Vagina (tissue), 2 donors: ENCODE data around the gene UGP2. TPM values are rescaled to one million over a fixed set of nuclear protein-coding genes. Genes with fewer than 3 reads are reported as not detected.

ENCODE experiments used
- DNase-seq, 2 donors: peaks; one replicate each; pipeline ENCODE4 v3.0.0-alpha.2; 2017; ENCODE audit errors: extremely low spot score in 2 of 2
- H3K27ac ChIP-seq: fragments of 200-600 bp; sonication (generic); one replicate; pipeline ENCODE4 v1.5.1; 2019
- H3K27me3 ChIP-seq: fragments of 200-600 bp; sonication (generic); one replicate; pipeline ENCODE4 v1.5.1; 2019
- H3K36me3 ChIP-seq, 2 donors: fragments of 200-600 bp; sonication (generic); one replicate each; pipeline ENCODE4 v1.5.1; 2017 to 2019
- H3K4me1 ChIP-seq: fragments of 200-600 bp; sonication (generic); one replicate; pipeline ENCODE4 v1.5.1; 2019
- H3K4me3 ChIP-seq, 2 donors: fragments of 200-600 bp; sonication (generic); 1 replicate in 1 of 2; 2 replicates in 1 of 2; pipeline ENCODE4 v1.5.1; 2016 to 2019
- H3K9me3 ChIP-seq: fragments of 200-600 bp; sonication (generic); one replicate; pipeline ENCODE4 v1.5.1; 2019
- POLR2A ChIP-seq, 2 donors: fragments of 450-650 bp; IDR thresholded peaks; one replicate each; pipeline ENCODE4 v1.6.1; 2017; ENCODE audit warnings: antibody characterized with exemption in 2 of 2, mild to moderate bottlenecking in 2 of 2, moderate library complexity in 2 of 2
- POLR2AphosphoS5 ChIP-seq, 2 donors: sonication (generic); formaldehyde crosslinking; IDR thresholded peaks; one replicate each; pipeline ENCODE4 v1.9.0; 2017; ENCODE audit warnings: antibody characterized with exemption in 2 of 2, mild to moderate bottlenecking in 2 of 2, low read depth in 1 of 2; ENCODE audit not compliant: insufficient read depth in 1 of 2
- intact Hi-C: fragments of 100-400 bp; cut with DNase I; formaldehyde crosslinking; loops from one replicate; pipeline ENCODE4 v1.15.1; 2023
- total RNA-seq: library from RNA; depleted of rRNA; stranded (reverse); fragments of >200 nt; gene quantifications from one replicate; pipeline ENCODE4 v1.2.3, GENCODE V29; 2016
- TF ChIP-seq, protein P1 (sequence below), 3 experiments: fragments of 450-650 bp in 2 of 3; fragments of 200-600 bp in 1 of 3; sonication (generic) in 1 of 3; IDR thresholded peaks; one replicate each; pipeline ENCODE4 v1.5.1; 2017 to 2019; ENCODE audit warnings: antibody characterized with exemption in 3 of 3, mild to moderate bottlenecking in 2 of 3, moderate library complexity in 2 of 3

UGP2 gene
- total RNA-seq, 1 donor from 2014 or later, result 78.6 TPM

DNA sequence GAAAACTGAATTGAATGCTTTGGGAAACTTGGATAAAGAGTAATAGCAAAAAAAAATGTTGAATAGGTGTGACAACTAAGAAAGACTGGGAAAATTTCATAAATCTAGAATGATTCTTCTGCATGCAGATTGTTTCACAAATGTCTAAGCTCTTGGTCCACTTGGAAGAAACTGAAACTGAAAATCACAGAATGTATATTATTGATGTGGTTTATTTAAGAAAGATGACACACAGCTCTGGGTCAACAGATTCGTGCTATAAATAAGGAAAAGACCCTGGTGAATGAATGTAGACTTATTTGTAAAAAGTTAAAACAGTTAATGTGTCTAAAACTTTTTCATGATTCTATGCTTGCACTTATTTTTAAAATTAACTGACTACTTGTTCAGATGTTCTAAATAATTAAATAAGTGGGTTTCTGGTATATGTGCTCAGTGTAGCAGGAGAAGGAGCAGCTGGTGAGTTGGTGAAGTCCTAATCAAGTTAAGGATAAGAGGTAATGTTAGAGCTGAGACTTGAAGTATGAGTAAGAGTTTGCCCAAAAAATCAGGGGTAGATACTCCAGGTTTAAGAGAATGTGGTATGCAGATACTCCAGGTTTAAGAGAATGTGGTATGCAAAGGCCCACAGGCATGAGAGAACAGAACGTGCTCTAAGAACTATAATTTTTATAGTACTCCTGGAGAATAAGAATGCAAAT, 24.5 kb downstream of the UGP2 start:
- DNase-seq, result no peak
- TF ChIP-seq, protein P1, sequence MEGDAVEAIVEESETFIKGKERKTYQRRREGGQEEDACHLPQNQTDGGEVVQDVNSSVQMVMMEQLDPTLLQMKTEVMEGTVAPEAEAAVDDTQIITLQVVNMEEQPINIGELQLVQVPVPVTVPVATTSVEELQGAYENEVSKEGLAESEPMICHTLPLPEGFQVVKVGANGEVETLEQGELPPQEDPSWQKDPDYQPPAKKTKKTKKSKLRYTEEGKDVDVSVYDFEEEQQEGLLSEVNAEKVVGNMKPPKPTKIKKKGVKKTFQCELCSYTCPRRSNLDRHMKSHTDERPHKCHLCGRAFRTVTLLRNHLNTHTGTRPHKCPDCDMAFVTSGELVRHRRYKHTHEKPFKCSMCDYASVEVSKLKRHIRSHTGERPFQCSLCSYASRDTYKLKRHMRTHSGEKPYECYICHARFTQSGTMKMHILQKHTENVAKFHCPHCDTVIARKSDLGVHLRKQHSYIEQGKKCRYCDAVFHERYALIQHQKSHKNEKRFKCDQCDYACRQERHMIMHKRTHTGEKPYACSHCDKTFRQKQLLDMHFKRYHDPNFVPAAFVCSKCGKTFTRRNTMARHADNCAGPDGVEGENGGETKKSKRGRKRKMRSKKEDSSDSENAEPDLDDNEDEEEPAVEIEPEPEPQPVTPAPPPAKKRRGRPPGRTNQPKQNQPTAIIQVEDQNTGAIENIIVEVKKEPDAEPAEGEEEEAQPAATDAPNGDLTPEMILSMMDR (IDR thresholded peaks at IDR 0.05), result no peak
- no peak for TF ChIP-seq POLR2A (IDR thresholded peaks at IDR 0.05)
- TF ChIP-seq POLR2AphosphoS5 (IDR thresholded peaks at IDR 0.05; ENCODE audit: insufficient read depth in 1 of 2, low read depth in 1 of 2), result no peak
- Histone ChIP-seq H3K27ac (no peak overlapping the region), H3K4me3 (no peak overlapping the region), H3K36me3 (peaks cover 0 to 22% of the 10 kb centered on the region in 2 donors), H3K9me3 (no peaks in the 10 kb centered on the region), H3K27me3 (no peaks in the 10 kb centered on the region), H3K4me1 (peaks cover 13% of the 10 kb centered on the region)
- intact Hi-C loops, result no loop called here

DNA sequence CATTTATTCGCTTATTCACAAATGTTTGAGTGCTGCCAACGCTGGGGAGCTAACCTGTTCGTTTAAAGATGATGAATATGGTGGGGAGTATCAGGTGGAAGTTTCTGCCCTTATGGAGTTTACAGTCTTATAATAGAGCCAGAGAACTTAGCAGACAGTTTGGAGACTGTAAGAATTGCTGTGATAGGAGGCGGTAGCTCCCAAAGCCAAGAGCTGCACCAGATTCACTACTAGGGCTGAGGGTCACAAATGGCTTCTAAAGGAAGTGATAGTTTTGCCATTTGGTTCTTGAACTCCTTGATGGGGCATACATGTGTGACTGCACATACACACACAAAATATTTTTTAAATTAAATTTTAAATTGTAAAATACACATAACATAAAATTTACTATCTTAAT, 29.0 kb downstream of the UGP2 start:
- intact Hi-C loops, result no loop called here
- no peak overlapping the region for H3K4me3 ChIP-seq
- no peak for DNase-seq
- peaks cover 32% of the 10 kb centered on the region for H3K4me1 ChIP-seq
- peaks cover 0 to 7% of the 10 kb centered on the region in 2 donors for H3K36me3 ChIP-seq
- TF ChIP-seq, protein P1 (IDR thresholded peaks at IDR 0.05), result no peak
- TF ChIP-seq POLR2A (IDR thresholded peaks at IDR 0.05), result no peak
- no peak for TF ChIP-seq POLR2AphosphoS5 (IDR thresholded peaks at IDR 0.05; ENCODE audit: insufficient read depth in 1 of 2, low read depth in 1 of 2)
- no peak overlapping the region for H3K27ac ChIP-seq
- no peaks in the 10 kb centered on the region for H3K27me3 ChIP-seq
- no peaks in the 10 kb centered on the region for H3K9me3 ChIP-seq

DNA sequence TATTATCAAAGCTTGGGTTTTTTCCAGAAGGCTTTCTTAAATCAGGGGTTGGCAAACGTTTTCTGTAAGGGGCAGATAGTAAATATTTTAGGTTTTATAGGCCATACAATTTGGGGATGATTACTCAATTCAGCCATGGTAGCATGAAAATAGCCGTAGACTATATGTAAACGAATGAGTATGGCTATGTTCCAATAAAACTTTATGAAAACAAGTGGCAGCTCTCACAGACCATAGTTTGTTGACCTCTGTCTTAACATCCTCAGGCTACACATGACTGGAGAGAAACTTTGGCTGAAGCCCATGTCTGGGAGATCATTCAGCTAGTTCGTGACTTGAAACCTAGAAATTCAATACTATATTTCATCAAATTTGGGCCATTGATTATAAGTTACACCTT, 30.2 kb downstream of the UGP2 start:
- intact Hi-C loops, result no loop called here
- Histone ChIP-seq H3K27me3 (no peaks in the 10 kb centered on the region), H3K4me1 (peaks cover 39% of the 10 kb centered on the region), H3K36me3 (peaks cover 0 to 7% of the 10 kb centered on the region in 2 donors), H3K9me3 (no peaks in the 10 kb centered on the region), H3K4me3 (no peak overlapping the region), H3K27ac (no peak overlapping the region)
- DNase-seq, result no peak
- TF ChIP-seq POLR2A (IDR thresholded peaks at IDR 0.05) (no peak), POLR2AphosphoS5 (IDR thresholded peaks at IDR 0.05; ENCODE audit: insufficient read depth in 1 of 2, low read depth in 1 of 2) (no peak)
- TF ChIP-seq, protein P1 (IDR thresholded peaks at IDR 0.05), result no peak

DNA sequence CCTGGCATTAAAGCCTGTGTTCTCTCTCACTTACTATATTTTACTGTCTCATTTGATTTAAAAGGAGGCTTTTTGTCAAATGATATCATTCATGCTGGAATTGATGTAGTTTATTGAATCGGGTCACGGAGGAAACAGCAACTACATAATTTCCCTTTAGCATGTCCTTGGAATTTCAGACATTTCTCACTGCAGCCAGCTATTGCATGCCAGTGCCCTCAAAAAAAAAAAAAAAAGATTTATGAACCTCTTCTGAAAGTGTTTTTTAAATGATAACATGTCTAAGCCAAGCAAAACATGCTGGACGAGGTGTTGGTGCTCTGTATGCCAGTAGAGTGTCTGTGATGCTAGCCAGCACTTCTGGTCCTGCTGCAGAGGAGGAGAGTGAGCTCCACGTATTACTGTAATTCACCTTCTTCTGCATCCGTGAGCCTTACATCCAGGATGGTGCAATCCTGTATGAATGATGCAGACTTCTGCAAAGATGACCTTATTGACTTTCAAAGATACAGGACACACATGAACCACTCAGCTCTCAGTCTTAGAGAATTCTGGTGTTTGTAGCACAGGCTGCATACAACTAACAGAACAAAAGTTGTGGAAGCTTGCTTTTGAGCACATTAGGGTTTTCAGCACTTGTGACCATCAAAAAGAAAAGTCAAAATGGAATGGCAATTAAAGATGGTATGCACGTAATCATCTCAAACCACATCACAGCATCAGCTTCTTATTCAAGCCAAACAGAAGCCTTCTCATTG, 31.1 kb downstream of the UGP2 start:
- H3K4me1 ChIP-seq, result peaks cover 39% of the 10 kb centered on the region
- H3K36me3 ChIP-seq, result peaks cover 0 to 7% of the 10 kb centered on the region in 2 donors
- no peaks in the 10 kb centered on the region for H3K9me3 ChIP-seq
- intact Hi-C loops, result no loop called here
- DNase-seq, result no peak
- no peak overlapping the region for H3K4me3 ChIP-seq
- no peaks in the 10 kb centered on the region for H3K27me3 ChIP-seq
- no peak overlapping the region for H3K27ac ChIP-seq
- TF ChIP-seq, protein P1 (IDR thresholded peaks at IDR 0.05), result no peak
- TF ChIP-seq POLR2A (IDR thresholded peaks at IDR 0.05) (no peak), POLR2AphosphoS5 (IDR thresholded peaks at IDR 0.05; ENCODE audit: insufficient read depth in 1 of 2, low read depth in 1 of 2) (no peak)
